Nephron (organoid): ENCODE data around the gene DOC2A.

ENCODE experiments used
- H3K27ac Mint-ChIP-seq, 3 experiments: 2 replicates each; pipeline ENCODE4 v1.8.0; 2020; ENCODE audit warnings: mixed read lengths in 3 of 3, mild to moderate bottlenecking in 2 of 3, moderate library complexity in 1 of 3
- H3K27me3 Mint-ChIP-seq: 2 replicates; pipeline ENCODE4 v1.8.0; 2021; ENCODE audit warnings: low read depth, mild to moderate bottlenecking, moderate library complexity, mixed read lengths
- H3K36me3 Mint-ChIP-seq: 2 replicates; pipeline ENCODE4 v1.8.0; 2020; ENCODE audit warnings: low read depth, mixed read lengths
- H3K4me1 Mint-ChIP-seq: 2 replicates; pipeline ENCODE4 v1.8.0; 2020; ENCODE audit warnings: mixed read lengths
- H3K4me3 Mint-ChIP-seq, 3 experiments: 2 replicates each; pipeline ENCODE4 v1.8.0; 2020; ENCODE audit warnings: mild to moderate bottlenecking in 3 of 3, mixed read lengths in 3 of 3, moderate library complexity in 2 of 3
- H3K9me3 Mint-ChIP-seq: 2 replicates; pipeline ENCODE4 v1.8.0; 2020; ENCODE audit warnings: mixed read lengths
- TF ChIP-seq, protein P1 (sequence below), 3 experiments: fragments of 200-600 bp; sonication (generic); IDR thresholded peaks; one replicate each; pipeline ENCODE4 v1.5.0; 2021; ENCODE audit warnings: antibody characterized with exemption in 3 of 3; ENCODE audit not compliant: unreplicated experiment in 3 of 3

The DOC2A gene

DNA sequence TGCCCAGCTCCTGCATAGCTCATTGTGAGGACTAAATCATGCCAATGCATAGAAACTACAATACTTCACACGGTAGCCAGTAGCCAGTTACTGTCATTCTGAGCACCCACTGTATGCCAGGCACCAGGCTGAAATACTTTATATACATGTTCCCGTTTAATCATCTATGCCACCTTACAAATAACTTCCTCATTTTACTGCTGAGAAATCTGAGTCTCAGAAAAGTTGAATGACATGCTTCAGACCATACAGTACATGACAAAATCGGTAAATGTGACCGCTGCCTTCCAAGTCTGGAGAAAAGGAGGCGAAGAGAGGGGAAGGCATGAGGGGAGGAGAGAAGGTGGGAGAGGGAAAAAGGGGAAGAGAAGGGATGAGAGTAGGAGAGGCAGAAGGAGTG, 29.4 kb upstream of the DOC2A start:
- no peak overlapping the region for H3K27ac Mint-ChIP-seq
- no peaks in the 10 kb centered on the region for H3K36me3 Mint-ChIP-seq
- H3K9me3 Mint-ChIP-seq: no peaks in the 10 kb centered on the region
- peaks cover 10% of the 10 kb centered on the region for H3K27me3 Mint-ChIP-seq
- no peak overlapping the region for H3K4me3 Mint-ChIP-seq
- no peaks in the 10 kb centered on the region for H3K4me1 Mint-ChIP-seq
- TF ChIP-seq, protein P1, sequence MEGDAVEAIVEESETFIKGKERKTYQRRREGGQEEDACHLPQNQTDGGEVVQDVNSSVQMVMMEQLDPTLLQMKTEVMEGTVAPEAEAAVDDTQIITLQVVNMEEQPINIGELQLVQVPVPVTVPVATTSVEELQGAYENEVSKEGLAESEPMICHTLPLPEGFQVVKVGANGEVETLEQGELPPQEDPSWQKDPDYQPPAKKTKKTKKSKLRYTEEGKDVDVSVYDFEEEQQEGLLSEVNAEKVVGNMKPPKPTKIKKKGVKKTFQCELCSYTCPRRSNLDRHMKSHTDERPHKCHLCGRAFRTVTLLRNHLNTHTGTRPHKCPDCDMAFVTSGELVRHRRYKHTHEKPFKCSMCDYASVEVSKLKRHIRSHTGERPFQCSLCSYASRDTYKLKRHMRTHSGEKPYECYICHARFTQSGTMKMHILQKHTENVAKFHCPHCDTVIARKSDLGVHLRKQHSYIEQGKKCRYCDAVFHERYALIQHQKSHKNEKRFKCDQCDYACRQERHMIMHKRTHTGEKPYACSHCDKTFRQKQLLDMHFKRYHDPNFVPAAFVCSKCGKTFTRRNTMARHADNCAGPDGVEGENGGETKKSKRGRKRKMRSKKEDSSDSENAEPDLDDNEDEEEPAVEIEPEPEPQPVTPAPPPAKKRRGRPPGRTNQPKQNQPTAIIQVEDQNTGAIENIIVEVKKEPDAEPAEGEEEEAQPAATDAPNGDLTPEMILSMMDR (IDR thresholded peaks at IDR 0.05; ENCODE audit: unreplicated experiment in 3 of 3): no peak

DNA sequence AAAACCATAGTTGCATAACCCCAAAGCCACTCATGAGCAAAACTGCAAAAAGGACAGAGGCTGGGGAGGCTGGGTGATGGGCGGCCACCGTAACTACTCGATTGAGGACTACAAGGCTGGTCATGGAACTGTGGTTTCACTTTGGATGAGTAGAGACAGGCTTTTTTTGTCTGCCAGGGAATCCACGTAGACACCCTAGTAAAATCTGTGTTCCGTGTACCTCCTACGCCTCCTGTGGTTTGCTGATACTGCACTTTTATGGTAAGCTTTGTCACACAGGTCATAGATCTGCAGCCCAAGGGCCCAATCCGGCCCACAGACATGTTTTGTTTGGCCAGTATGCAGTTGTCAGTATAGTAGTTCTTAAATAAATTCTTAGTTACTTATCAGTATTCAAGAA, 22.4 kb upstream of the DOC2A start:
- TF ChIP-seq, protein P1 (IDR thresholded peaks at IDR 0.05; ENCODE audit: unreplicated experiment in 3 of 3): no peak
- H3K27me3 Mint-ChIP-seq: peaks cover 58% of the 10 kb centered on the region
- H3K27ac Mint-ChIP-seq: no peak overlapping the region
- no peak overlapping the region for H3K4me3 Mint-ChIP-seq
- no peaks in the 10 kb centered on the region for H3K9me3 Mint-ChIP-seq
- no peaks in the 10 kb centered on the region for H3K36me3 Mint-ChIP-seq
- H3K4me1 Mint-ChIP-seq: peaks cover 8% of the 10 kb centered on the region

DNA sequence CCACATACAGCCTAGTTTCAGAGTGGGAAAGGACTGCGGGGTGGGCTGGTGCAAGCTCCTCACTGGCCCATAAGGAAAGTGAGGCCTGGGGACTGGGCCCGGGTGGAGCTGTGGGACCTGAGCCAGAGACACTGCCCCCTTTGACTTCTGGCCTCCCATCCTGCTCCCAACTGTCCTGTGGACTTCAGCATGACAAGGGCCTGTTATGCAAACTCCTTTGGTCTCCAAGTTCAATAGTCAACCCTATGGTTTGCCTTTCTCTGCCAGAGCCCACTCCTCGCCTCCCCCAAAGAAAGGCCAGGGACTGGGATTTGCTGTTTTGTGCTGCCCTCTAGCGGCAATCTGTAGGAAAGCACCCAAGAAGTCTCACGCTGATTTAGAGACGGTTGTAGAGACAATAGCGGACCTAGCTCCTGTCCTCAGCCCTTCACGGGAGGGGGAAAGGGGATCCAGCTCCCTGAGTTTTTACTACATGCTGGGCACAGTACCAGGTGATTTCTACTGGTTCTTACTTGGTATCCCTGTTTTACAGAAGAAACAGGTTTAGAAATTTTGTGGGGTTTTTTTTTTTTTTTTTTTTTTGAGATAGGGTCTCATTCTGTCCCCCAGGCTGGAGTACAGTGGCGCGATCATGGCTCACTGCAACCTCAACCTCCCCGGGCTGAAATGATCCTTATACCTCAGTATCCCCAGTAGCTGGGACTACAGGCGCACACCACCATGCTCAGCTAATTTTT, 21.4 kb upstream of the DOC2A start:
- H3K27ac Mint-ChIP-seq: peak overlapping the region in 1 of 3 experiments; percentile 59
- H3K36me3 Mint-ChIP-seq: no peaks in the 10 kb centered on the region
- H3K4me3 Mint-ChIP-seq: peak overlapping the region; percentile 72 to 78 (median 72)
- H3K27me3 Mint-ChIP-seq: peaks cover 67% of the 10 kb centered on the region
- peaks cover 18% of the 10 kb centered on the region for H3K4me1 Mint-ChIP-seq
- TF ChIP-seq, protein P1 (IDR thresholded peaks at IDR 0.05; ENCODE audit: unreplicated experiment in 3 of 3): peak; percentile 68 to 82 (median 74)
- H3K9me3 Mint-ChIP-seq: no peaks in the 10 kb centered on the region

DNA sequence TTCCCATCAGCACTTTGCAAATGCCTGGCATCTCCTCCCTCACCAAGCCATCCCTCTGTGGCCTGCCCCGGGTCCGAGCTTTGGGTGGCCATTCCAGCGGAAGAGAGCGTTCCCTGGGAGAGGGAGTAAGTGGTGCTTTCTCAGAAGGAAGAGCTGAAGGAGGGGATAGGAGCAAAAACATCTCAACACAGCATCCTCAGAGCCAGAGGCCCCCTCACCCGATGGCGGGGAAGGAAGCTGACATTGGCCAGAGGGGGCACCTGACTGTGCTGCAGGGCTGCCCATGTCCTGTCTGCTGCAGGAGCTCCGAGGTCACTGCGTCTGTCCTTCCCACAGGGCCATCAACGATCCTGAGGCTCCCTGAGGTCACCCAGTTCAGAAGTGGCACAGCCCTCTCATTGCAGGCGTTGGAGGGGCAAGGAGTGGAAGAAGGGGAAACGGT, 20.7 kb upstream of the DOC2A start:
- no peaks in the 10 kb centered on the region for H3K36me3 Mint-ChIP-seq
- peaks cover 19% of the 10 kb centered on the region for H3K4me1 Mint-ChIP-seq
- H3K27me3 Mint-ChIP-seq: peaks cover 71% of the 10 kb centered on the region
- peak overlapping the region in 2 of 3 experiments; percentile 41 to 46 for H3K4me3 Mint-ChIP-seq
- TF ChIP-seq, protein P1 (IDR thresholded peaks at IDR 0.05; ENCODE audit: unreplicated experiment in 3 of 3): no peak
- H3K9me3 Mint-ChIP-seq: no peaks in the 10 kb centered on the region
- no peak overlapping the region for H3K27ac Mint-ChIP-seq

- Mint-ChIP-seq H3K27me3 (peaks cover 69% of the 10 kb centered on the region), H3K9me3 (no peaks in the 10 kb centered on the region), H3K4me3 (peak within 1 kb of the TSS; percentile 72 to 78 (median 73)), H3K36me3 (no peaks in the 10 kb centered on the region), H3K27ac (peak within 1 kb of the TSS in 1 of 3 experiments; percentile 59), H3K4me1 (peaks cover 19% of the 10 kb centered on the region)
- TF ChIP-seq, protein P1 (IDR thresholded peaks at IDR 0.05; ENCODE audit: unreplicated experiment in 3 of 3): no peak
Observed at GRCh38 chr16:30030841-30031413, 20.1 kb upstream of the DOC2A start, which contains the start of gene TLCD3B. Gene TLCD3B, minus strand, starts transcription at chr16:30031271. Its CDS starts 744 bp downstream, at chr16:30030527.
